Measurements from ENCODE around the gene VTA1. TPM values are rescaled to one million over a fixed set of nuclear protein-coding genes. Genes with fewer than 3 reads are reported as not detected.

VTA1 gene
- total and polyA plus RNA-seq, 2 of the 8 experiments (the other 6 are each of a cell fraction or from before 2014, with no cell fraction given): 63.6 to 67.0 TPM

GRCh38 chr6:142118328-142118727 is 28.7 kb upstream of the VTA1 start (continued):
- no peak for TF ChIP-seq KDM4A (IDR thresholded peaks at IDR 0.05; ENCODE audit: low read depth, low read length, severe bottlenecking)
- no peak for TF ChIP-seq ATF3 (IDR thresholded peaks at IDR 0.05; ENCODE audit: insufficient read depth, low read depth, low read length)
- no peak for TF ChIP-seq SIRT6 (IDR thresholded peaks at IDR 0.05; ENCODE audit: low read length)
- TF ChIP-seq CBX8 (IDR thresholded peaks at IDR 0.05; ENCODE audit: borderline replicate concordance, low read depth, low read length): no peak
- TF ChIP-seq USF2 (IDR thresholded peaks at IDR 0.05; ENCODE audit: low read length): no peak
- TF ChIP-seq SIX5 (IDR thresholded peaks at IDR 0.05; ENCODE audit: low read depth, low read length): no peak

Measured in H1 (cell line).